ENCODE data around the gene ACSM3. TPM values are rescaled to one million over a fixed set of nuclear protein-coding genes. Genes with fewer than 3 reads are reported as not detected.

Gene ACSM3
- total and polyA plus RNA-seq, 9 of the 15 experiments (the other 6 are each of a cell fraction or from before 2014, with no cell fraction given) = 112 to 420 (median 182) TPM

GRCh38 chr16:20826039-20826566, 62.3 kb downstream of the ACSM3 start (continued):
- no peak for TF ChIP-seq GTF2B (IDR thresholded peaks at IDR 0.05; ENCODE audit: extremely low read depth, insufficient read length)
- peak; percentile 52; the same call in 1 of the 2 replicates for TF ChIP-seq ZFP1 (CRISPR knock-in tag; IDR thresholded peaks at IDR 0.05)
- no peak for TF ChIP-seq ATF1 (CRISPR knock-in tag; IDR thresholded peaks at IDR 0.05)
- peak; percentile 80 for TF ChIP-seq ATF1 (tag; IDR thresholded peaks at IDR 0.05)
- peak; percentile 91 for TF ChIP-seq TAL1 (IDR thresholded peaks at IDR 0.05)
- peak; percentile 74; the same call in 1 of the 2 replicates for TF ChIP-seq KLF6 (CRISPR knock-in tag; IDR thresholded peaks at IDR 0.05; ENCODE audit: borderline replicate concordance)
- TF ChIP-seq SRSF3 (IDR thresholded peaks at IDR 0.05; ENCODE audit: insufficient read depth, low read length) = no peak
- TF ChIP-seq CEBPG (CRISPR knock-in tag; IDR thresholded peaks at IDR 0.05) = no peak
- peak; percentile 63 to 78 for TF ChIP-seq CEBPG (tag; conservative IDR thresholded peaks at IDR 0.05 in 1 of 2, IDR thresholded peaks at IDR 0.05 in 1 of 2)
- TF ChIP-seq, protein P1, sequence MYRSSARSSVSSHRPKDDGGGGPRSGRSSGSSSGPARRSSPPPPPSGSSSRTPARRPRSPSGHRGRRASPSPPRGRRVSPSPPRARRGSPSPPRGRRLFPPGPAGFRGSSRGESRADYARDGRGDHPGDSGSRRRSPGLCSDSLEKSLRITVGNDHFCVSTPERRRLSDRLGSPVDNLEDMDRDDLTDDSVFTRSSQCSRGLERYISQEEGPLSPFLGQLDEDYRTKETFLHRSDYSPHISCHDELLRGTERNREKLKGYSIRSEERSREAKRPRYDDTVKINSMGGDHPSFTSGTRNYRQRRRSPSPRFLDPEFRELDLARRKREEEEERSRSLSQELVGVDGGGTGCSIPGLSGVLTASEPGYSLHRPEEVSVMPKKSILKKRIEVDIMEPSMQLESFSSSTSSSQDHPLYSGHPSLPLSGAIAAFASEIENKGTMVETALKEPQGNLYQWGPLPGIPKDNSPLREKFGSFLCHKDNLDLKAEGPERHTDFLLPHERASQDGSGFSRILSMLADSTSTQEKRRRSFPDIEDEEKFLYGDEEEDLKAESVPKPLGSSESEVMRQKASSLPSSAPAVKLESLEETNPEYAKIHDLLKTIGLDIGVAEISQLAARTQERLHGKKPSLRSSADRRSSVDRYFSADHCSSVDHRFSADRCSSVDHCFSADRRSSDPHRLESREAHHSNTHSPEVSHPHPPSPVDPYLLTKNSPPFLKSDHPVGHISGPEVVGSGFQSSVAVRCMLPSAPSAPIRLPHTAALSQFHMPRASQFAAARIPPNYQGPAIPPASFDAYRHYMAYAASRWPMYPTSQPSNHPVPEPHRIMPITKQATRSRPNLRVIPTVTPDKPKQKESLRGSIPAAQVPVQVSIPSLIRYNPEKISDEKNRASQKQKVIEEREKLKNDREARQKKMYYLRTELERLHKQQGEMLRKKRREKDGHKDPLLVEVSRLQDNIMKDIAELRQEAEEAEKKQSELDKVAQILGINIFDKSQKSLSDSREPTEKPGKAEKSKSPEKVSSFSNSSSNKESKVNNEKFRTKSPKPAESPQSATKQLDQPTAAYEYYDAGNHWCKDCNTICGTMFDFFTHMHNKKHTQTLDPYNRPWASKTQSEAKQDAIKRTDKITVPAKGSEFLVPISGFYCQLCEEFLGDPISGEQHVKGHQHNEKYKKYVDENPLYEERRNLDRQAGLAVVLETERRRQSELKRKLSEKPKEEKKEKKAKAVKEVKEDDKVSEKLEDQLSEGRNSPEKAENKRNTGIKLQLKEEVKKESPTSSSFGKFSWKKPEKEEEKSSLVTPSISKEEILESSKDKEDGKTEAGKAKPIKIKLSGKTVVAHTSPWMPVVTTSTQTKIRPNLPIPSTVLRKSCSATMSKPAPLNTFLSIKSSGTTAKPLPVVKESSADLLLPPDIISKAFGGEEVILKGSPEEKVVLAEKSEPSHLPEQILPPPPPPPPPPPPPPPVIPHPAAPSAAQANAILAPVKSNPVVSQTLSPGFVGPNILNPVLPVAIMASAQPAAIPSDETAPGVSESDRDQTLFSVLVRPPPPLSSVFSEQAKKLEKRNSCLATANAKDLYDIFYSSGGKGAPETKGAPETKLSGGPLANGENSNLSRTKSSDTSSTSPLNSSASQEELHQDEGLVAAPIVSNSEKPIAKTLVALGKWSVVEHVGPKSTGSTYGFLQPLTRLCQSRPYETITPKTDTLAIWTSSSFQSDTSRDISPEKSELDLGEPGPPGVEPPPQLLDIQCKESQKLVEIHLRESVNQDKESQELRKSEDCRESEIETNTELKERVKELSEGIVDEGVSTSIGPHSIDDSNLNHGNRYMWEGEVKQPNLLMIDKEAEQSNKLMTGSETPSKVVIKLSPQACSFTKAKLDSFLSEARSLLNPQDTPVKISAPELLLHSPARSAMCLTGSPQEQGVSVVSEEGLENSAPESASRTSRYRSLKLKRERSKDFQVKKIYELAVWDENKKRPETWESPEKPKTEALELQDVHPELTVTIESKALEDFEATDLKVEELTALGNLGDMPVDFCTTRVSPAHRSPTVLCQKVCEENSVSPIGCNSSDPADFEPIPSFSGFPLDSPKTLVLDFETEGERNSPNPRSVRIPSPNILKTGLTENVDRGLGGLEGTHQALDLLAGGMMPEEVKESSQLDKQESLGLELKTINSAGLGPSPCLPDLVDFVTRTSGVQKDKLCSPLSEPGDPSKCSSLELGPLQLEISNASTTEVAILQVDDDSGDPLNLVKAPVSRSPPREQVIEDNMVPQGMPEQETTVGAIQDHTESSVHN (IDR thresholded peaks at IDR 0.05; ENCODE audit: borderline replicate concordance in 1 of 2, low read depth in 1 of 2) = peak in 1 of 2 experiments; percentile 78; a peak in 1 of 4 replicates
- no peak for TF ChIP-seq ZNF668 (CRISPR knock-in tag; IDR thresholded peaks at IDR 0.05)
- peak; percentile 94 for TF ChIP-seq NFE2L1 (tag; IDR thresholded peaks at IDR 0.05; ENCODE audit: borderline replicate concordance, low read depth)
- TF ChIP-seq EP400 (IDR thresholded peaks at IDR 0.05) = peak; percentile 72; the same call in 1 of the 2 replicates
- TF ChIP-seq ZNF354B (CRISPR knock-in tag; IDR thresholded peaks at IDR 0.05) = 0 out of 2 replicates have a peak, but pooled peaks have one; percentile 54
- no peak for TF ChIP-seq CHCHD3 (CRISPR knock-in tag; IDR thresholded peaks at IDR 0.05)
- TF ChIP-seq RBBP5 (IDR thresholded peaks at IDR 0.05; ENCODE audit: borderline replicate concordance, insufficient read depth, low read length, poor library complexity, severe bottlenecking) = no peak

Data from K562 (cell line).